HEK293T (cell line): ENCODE results near the gene TM9SF4.

ENCODE experiments used
- ARNT ChIP-seq: fragments of 450-650 bp; IDR thresholded peaks from 2 replicates; pipeline ENCODE4 v1.6.1; 2017; ENCODE audit warnings: mild to moderate bottlenecking
- BHLHE40 ChIP-seq: fragments of 450-650 bp; IDR thresholded peaks from 2 replicates; pipeline ENCODE4 v1.6.1; 2016; ENCODE audit warnings: mild to moderate bottlenecking, moderate library complexity, borderline replicate concordance
- ELF4 ChIP-seq: fragments of 450-650 bp; IDR thresholded peaks from 2 replicates; pipeline ENCODE4 v1.6.1; 2017; ENCODE audit warnings: antibody characterized with exemption
- FOXK2 ChIP-seq: fragments of 450-650 bp; IDR thresholded peaks from 2 replicates; pipeline ENCODE4 v1.6.1; 2016; ENCODE audit warnings: mild to moderate bottlenecking
- FOXM1 ChIP-seq: fragments of 450-650 bp; IDR thresholded peaks from 2 replicates; pipeline ENCODE4 v1.6.1; 2017; ENCODE audit warnings: mild to moderate bottlenecking, borderline replicate concordance
- HDGF ChIP-seq: fragments of 450-650 bp; IDR thresholded peaks from 2 replicates; pipeline ENCODE4 v1.6.1; 2017; ENCODE audit warnings: antibody characterized with exemption, borderline replicate concordance
- L3MBTL2 ChIP-seq: fragments of 450-650 bp; conservative IDR thresholded peaks from 2 replicates; pipeline ENCODE4 v1.6.1; 2016; ENCODE audit warnings: mild to moderate bottlenecking
- SP1 ChIP-seq: fragments of 450-650 bp; IDR thresholded peaks from 2 replicates; pipeline ENCODE4 v1.6.1; 2017
- SUZ12 ChIP-seq: fragments of 450-650 bp; IDR thresholded peaks from 2 replicates; pipeline ENCODE4 v1.6.1; 2016; ENCODE audit warnings: mild to moderate bottlenecking
- TARDBP ChIP-seq: fragments of 450-650 bp; IDR thresholded peaks from 2 replicates; pipeline ENCODE4 v1.6.1; 2016
- ZNF384 ChIP-seq: fragments of 450-650 bp; IDR thresholded peaks from 2 replicates; pipeline ENCODE4 v1.6.1; 2016
- TF ChIP-seq, protein P1 (sequence below): fragments of 450-650 bp; IDR thresholded peaks from 2 replicates; pipeline ENCODE4 v1.6.1; 2016

DNA sequence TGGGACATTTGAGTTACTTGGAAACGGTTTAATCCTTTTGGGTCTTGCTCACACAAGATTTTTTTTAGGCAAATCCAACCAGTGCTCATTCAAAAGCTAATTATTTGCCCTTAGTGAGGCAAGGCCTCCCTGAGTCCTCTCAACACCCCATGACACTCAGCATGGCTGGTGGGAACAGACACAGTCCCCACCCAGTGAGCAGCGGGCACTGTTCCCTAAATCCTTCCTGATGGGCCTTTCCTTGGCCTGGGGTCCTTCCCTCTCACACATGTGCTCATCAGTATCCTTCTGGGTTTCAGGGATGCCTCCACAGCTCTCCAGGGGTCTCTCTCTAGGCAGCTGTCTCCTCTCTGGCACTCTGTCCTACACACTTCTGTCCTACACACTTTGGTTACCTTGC is 70.0 kb downstream of the TM9SF4 start:
- TF ChIP-seq FOXM1, result no peak
- no peak for TF ChIP-seq ELF4
- TF ChIP-seq BHLHE40, result no peak
- TF ChIP-seq FOXK2, result no peak
- TF ChIP-seq SUZ12, result no peak
- TF ChIP-seq HDGF, result no peak
- TF ChIP-seq, protein P1, sequence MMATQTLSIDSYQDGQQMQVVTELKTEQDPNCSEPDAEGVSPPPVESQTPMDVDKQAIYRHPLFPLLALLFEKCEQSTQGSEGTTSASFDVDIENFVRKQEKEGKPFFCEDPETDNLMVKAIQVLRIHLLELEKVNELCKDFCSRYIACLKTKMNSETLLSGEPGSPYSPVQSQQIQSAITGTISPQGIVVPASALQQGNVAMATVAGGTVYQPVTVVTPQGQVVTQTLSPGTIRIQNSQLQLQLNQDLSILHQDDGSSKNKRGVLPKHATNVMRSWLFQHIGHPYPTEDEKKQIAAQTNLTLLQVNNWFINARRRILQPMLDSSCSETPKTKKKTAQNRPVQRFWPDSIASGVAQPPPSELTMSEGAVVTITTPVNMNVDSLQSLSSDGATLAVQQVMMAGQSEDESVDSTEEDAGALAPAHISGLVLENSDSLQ, result no peak
- TF ChIP-seq SP1, result no peak
- no peak for TF ChIP-seq TARDBP
- no peak for TF ChIP-seq L3MBTL2
- TF ChIP-seq ZNF384, result no peak
- no peak for TF ChIP-seq ARNT
